KG1 (cell line): ENCODE results near the gene FOXN3.
"Not testable (repeated sequence)": the region's sequence is repeated elsewhere in the genome, so short reads cannot be mapped to it uniquely, and the experiment has no call there.

Source experiments
- DNase-seq: peaks from one replicate; lab custom pipeline; 2025; lab: John Stamatoyannopoulos, UW

FOXN3 gene

GRCh38 chr14:89164168-89165073 lies 252.6 kb downstream of the FOXN3 start:
- no peak for DNase-seq

GRCh38 chr14:89163031-89163636 lies 253.9 kb downstream of the FOXN3 start:
- no peak for DNase-seq

GRCh38 chr14:89162586-89162985 lies 254.4 kb downstream of the FOXN3 start:
- DNase-seq, result no peak

- DNase-seq, result no peak
Measured at GRCh38 chr14:89160437-89160836, 256.6 kb downstream of the FOXN3 start.

- DNase-seq, result no peak
Measured at GRCh38 chr14:89158701-89159100, 258.3 kb downstream of the FOXN3 start.

- DNase-seq, result not testable (repeated sequence)
Measured at GRCh38 chr14:89158104-89158503, 258.9 kb downstream of the FOXN3 start.

- no peak for DNase-seq
Measured at GRCh38 chr14:89155491-89155890, 261.5 kb downstream of the FOXN3 start.

GRCh38 chr14:89151693-89152092 lies 265.3 kb downstream of the FOXN3 start:
- not testable (repeated sequence) for DNase-seq

- DNase-seq, result no peak
Measured at GRCh38 chr14:89146274-89146673, 270.8 kb downstream of the FOXN3 start.

- DNase-seq, result no peak
Measured at GRCh38 chr14:89144642-89145041, 272.4 kb downstream of the FOXN3 start.

- no peak for DNase-seq
Measured at GRCh38 chr14:89144066-89144465, 273.0 kb downstream of the FOXN3 start.

- DNase-seq, result no peak
Measured at GRCh38 chr14:89143595-89143994, 273.4 kb downstream of the FOXN3 start.

GRCh38 chr14:89142366-89142765 lies 274.7 kb downstream of the FOXN3 start:
- DNase-seq, result no peak

GRCh38 chr14:89141862-89142261 lies 275.2 kb downstream of the FOXN3 start:
- no peak for DNase-seq

GRCh38 chr14:89140326-89140725 lies 276.7 kb downstream of the FOXN3 start:
- no peak for DNase-seq

GRCh38 chr14:89139404-89140247 lies 277.4 kb downstream of the FOXN3 start:
- DNase-seq, result no peak

- DNase-seq, result no peak
Measured at GRCh38 chr14:89138846-89139245, 278.2 kb downstream of the FOXN3 start.

- no peak for DNase-seq
Measured at GRCh38 chr14:89137526-89138163, 279.4 kb downstream of the FOXN3 start.

- DNase-seq, result no peak
Measured at GRCh38 chr14:89136587-89136986, 280.4 kb downstream of the FOXN3 start.

GRCh38 chr14:89134640-89135039 lies 282.4 kb downstream of the FOXN3 start:
- DNase-seq, result no peak

GRCh38 chr14:89131004-89131750 lies 285.9 kb downstream of the FOXN3 start:
- DNase-seq, result no peak
